ENCODE results near the gene ACP6.

The ACP6 gene

DNA sequence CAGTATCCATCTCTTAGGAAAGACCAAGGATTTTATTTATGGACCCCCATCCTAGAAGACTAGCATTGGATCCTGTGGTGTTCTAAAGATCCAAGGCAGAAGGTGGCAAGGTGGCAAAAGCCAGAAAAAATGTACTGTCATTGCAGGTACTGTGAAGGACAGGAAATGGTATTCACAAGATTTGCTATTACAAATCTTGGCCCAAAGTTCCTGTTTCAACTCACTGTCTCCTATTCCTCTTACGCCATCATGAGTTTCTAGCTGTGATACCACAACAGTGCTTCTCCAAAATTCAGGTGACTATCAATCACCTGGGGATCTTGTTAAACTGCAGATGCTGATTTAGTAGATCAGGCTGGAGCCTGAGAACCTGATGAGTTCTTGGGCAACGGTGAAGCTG is 21.4 kb downstream of the ACP6 start:
- DNase-seq = no peak

DNA sequence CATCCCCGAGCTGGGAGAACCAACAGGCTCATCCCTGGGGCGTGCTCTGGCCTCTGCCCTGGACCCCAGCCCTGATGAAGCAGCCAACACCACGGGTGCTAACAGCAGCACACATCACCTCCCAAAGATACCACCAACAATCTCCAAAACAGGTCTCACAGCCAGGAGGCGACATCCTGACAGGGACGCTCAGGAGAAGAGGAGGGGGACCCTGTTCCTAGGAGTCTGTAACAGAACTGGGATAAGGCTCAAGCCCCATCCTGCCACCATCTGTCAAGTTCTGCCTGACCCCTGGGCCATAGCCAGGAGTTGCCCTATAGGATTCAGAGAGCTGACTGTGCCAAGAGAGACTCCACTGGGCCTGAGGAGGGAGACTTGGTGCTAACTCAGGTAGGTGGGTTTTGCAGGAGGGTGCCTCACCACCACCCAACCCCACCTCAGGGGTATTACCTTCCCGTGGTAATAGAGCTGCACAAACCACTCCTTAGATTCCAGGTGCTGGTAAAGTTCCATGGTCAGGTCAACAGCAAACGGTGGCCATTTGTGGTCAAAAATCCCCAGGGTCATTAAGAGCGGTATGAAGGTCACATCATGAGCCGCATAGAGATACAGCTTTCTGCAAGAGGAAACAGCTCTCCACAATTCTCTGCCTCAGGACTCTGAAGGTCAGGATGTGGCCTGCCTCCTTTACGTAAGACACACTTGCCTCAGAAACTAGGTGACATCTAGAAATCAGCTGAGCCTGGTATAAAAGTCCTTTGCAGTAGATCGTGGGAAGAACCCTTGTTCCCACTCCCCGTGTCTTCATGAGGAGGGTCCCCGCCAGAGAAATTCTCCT is 22.3 kb downstream of the ACP6 start:
- no peak for DNase-seq

DNA sequence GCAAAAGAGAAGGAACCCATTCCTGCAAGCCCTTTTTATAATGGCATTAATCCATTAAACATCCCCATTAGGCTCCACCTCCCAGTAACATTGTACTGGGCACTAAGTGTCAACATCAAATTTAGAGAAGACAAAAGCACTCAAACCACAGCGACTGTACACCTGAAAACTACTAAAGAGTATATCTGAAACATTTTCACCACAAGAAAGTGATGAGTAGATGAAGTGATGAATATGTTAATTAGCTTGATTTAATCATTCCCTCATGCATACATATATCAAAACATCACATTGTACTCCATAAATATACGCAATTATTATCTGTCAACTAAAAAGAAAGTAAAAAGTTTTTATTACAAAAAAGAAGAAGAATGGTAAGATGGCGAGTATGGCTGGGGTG is 26.4 kb downstream of the ACP6 start:
- DNase-seq = no peak

- DNase-seq = peak; percentile 42 to 62
These were observed 28.4 kb downstream of the ACP6 start for GRCh38 chr1:147641695-147642592.

DNA sequence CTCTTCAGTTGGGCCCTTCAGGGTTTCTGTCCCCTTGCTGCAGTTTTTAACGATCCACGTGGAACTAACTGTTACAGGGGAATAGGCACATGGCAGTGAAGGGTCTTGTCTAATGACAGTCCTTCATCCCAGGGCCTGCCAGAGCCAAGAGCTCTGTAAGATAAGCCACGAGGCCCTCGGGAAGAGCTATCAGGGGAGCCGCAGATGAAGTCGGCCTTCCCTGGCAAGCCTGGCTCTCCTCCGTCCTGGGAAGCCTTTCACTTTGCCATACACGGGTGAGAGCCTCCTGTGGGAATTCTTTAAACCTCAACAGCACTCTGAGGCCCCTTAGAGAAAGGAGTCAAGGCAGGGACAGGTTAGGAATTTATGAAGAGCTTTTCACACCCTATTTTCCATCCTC is 29.0 kb downstream of the ACP6 start:
- DNase-seq = no peak

GRCh38 chr1:147640553-147641165 is 29.7 kb downstream of the ACP6 start:
- DNase-seq = peak; percentile 80 to 87

- DNase-seq = no peak
These were observed 34.0 kb downstream of the ACP6 start for GRCh38 chr1:147636314-147636713.

DNA sequence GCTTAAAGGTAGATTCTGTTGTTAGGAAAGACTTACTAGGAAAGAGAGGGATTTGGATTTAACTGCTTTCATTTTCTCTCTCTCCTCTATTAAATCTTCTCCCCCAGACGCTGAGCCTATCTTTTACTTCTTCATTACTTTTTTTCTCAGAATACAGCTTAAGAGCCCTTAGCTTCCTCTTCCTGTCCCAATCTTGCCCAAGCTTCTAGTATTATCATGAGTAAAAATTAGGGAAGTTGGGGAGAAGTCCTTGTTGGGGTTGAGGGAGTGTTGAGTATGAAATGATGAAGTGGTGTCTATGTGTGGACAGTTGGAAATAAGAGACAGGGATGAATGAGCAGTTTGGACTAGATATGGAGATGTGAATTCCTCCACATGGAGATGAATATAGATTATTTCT is 35.0 kb downstream of the ACP6 start:
- no peak for DNase-seq

DNA sequence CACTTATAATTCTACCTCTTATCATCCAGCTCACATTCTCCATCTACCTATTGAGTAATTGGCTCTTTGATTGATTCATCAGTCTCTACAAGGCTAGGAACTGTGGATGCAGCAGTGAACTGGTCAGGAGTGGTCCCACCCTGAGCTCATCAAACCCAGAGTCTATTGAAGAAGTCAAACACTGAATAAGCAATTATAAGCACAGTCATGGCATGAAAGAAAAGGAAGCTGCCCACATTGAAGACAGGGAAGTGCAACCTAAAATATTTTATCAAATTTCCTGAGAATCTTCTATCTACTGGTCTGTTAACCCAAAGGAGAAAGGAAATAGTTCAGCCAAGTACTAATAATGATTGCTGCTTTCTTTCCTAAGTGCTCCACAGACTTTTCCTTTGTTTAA is 35.7 kb downstream of the ACP6 start:
- no peak for DNase-seq

- DNase-seq = no peak
These were observed 36.6 kb downstream of the ACP6 start for GRCh38 chr1:147633759-147634158.

DNA sequence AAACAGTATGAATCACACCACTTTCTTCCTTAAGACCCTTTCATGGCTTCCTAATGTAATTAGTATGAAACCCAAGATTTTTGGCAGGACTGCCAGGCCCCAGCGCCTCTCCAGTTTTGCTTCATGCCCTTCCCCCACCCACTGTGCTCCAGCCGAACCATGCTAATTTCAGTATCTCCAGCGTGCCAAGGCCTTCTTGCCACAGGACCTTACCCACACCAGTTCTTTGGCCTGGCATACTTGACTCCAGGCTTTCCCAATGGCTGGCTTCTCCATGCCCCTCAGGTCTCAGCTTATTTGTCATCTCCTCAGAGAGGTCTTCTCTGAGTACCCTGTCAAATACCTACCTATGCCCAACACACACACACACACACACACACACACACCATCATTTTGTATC is 38.5 kb downstream of the ACP6 start:
- DNase-seq = no peak

- DNase-seq = no peak
These were observed 39.9 kb downstream of the ACP6 start for GRCh38 chr1:147630447-147630846.

DNA sequence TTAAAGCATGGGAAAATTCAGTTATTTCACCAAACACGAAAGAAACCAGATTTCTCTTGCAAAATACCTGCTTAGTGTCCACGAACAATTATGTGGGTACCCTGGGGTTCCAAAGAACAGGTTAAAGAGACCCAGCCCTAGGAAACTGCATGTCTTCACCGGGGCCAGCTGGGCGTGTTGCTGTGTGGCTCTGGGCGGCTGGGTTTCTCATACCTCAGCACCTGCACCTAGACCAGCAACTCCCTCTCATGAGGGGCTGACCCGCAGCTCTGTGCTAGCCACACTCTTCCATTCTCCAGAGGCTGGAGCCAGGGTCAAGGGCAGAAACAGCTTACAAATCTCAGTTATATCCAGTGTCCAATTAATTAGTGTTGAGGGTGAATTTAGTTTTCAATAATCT is 40.3 kb downstream of the ACP6 start:
- DNase-seq = no peak

DNA sequence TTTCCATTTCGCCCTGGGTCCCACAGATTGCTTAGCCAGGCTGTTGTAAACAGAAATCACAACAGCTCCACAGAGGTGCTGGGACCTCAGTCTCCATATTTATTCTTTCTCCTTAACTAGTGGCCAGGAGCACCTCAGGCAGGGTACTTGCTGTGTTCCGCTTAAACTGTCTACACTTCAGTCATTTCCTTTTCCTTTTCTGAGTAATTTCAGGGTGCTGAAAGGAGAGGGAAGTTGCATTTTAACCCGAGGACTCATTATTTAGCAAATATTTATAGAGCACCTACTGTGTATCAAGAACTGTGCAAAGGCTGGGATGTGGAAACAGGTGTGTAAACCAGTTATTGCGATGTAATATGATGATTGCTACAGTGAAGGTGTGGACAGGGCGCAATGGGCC is 41.9 kb downstream of the ACP6 start:
- DNase-seq = no peak

GRCh38 chr1:147627435-147628110 is 42.8 kb downstream of the ACP6 start:
- DNase-seq = peak; percentile 43 to 62

- no peak for DNase-seq
These were observed 43.6 kb downstream of the ACP6 start for GRCh38 chr1:147626739-147627138.

DNA sequence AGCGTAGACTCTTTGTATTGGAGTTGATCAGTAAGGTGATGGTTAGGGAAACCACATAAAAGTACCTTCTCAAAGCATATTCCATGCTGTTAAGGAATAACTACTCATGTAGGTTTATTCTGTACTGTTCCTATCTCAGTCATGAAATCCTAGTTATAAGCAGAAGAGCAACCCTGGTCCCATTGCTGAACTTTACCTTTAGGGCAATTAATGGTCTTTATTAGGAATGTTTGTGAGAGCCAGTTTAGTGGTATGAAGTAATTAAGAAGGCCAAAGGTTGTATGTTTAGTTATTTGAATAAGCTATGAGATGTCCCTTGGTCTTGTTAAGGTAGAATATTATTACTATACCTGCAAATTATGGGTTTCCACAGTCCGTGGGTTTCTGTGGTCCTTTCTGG is 44.0 kb downstream of the ACP6 start:
- DNase-seq = no peak

GRCh38 chr1:147625362-147625995 is 44.8 kb downstream of the ACP6 start:
- no peak for DNase-seq

GRCh38 chr1:147624529-147624928 is 45.8 kb downstream of the ACP6 start:
- DNase-seq = no peak

GRCh38 chr1:147624011-147624410 is 46.3 kb downstream of the ACP6 start:
- DNase-seq = no peak

- no peak for DNase-seq
These were observed 47.6 kb downstream of the ACP6 start for GRCh38 chr1:147622731-147623130.

GRCh38 chr1:147620543-147620942 is 49.8 kb downstream of the ACP6 start:
- DNase-seq = no peak

GRCh38 chr1:147619741-147620140 is 50.6 kb downstream of the ACP6 start:
- no peak for DNase-seq
